GM08714 (cell line): ENCODE measurements around the gene F11R.
"Not testable (repeated sequence)": the region's sequence is repeated elsewhere in the genome, so short reads cannot be mapped to it uniquely, and the experiment has no call there.

Source experiments
- H3K4me3 ChIP-seq: fragments of 200-500 bp; sonication (Bioruptor generic); 2 replicates; pipeline ENCODE4 v1.5.1; 2014; ENCODE audit warnings: mild to moderate bottlenecking, low read length, inconsistent platforms
- ZNF274 ChIP-seq: IDR thresholded peaks from 2 replicates; pipeline ENCODE4 v1.6.1; 2012; ENCODE audit warnings: mild to moderate bottlenecking, low read depth, low read length

Gene F11R

DNA sequence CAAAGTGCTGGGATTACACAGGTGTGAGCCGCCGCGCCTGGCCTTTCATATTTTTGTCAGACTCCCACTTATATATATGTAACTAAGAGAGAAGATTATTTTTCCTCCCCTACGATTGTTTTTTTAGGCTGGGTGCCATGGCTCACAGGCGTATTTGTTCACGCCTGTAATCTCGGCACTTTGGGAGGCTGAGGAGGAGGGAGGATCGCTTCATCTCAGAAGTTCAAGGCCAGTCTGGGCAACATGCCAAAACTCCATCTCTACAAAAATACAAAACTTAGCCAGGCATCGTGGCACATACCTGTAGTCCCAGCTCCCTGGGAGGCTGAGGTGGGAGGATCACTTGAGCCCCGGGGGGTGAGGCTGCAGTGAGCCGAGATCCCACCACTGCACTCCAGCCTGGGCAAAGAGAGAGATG is 42.4 kb downstream of the F11R start:
- TF ChIP-seq ZNF274: no peak
- no peak overlapping the region for H3K4me3 ChIP-seq

GRCh38 chr1:160975026-160975425 is 45.9 kb downstream of the F11R start:
- no peak for TF ChIP-seq ZNF274
- H3K4me3 ChIP-seq: no peak overlapping the region

DNA sequence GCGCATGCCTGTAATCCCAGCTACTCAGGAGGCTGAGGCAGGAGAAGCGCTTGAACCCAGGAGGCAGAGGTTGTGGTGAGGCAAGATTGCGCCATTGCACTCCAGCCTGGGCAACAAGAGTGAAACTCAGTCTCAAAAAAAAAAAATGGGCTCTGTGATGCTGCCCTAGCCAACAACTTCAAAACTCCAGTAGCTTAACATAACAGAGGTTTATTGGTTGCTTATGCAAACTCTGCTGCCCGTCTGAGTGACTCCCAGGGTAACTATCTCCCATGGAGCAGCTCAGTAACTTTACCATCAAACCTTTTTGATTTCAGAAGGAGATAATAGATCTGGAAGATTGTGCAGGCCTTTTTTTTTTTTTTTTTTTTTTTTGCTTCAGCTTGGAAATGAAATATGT is 47.5 kb downstream of the F11R start:
- TF ChIP-seq ZNF274: no peak
- H3K4me3 ChIP-seq: no peak overlapping the region

GRCh38 chr1:160972939-160973338 is 48.0 kb downstream of the F11R start:
- no peak for TF ChIP-seq ZNF274
- no peak overlapping the region for H3K4me3 ChIP-seq

GRCh38 chr1:160971618-160972056 is 49.3 kb downstream of the F11R start:
- no peak overlapping the region for H3K4me3 ChIP-seq
- TF ChIP-seq ZNF274: no peak

- TF ChIP-seq ZNF274: no peak
- H3K4me3 ChIP-seq: no peak overlapping the region
These were observed 57.4 kb downstream of the F11R start for GRCh38 chr1:160963521-160963920.

DNA sequence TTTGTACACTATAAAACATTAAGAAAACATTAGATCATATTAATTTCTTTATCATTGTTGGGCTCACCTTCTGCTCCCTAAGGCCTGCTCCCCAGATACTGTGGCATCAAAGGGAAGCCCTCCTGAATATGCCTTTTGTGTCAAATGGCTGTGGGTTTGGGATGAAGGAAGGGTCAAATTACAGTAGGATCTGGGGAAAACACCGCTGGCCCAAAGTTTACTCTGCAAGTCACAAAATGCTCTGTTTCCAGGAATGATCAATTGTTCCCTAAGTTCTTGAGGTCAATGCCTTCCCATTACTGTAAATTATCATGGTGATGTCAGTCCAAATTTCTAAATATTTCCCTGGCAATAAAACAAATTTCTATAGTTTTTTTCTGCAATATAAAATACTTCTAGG is 59.5 kb downstream of the F11R start:
- H3K4me3 ChIP-seq: no peak overlapping the region
- TF ChIP-seq ZNF274: no peak

- H3K4me3 ChIP-seq: no peak overlapping the region
- TF ChIP-seq ZNF274: no peak
These were observed 64.0 kb downstream of the F11R start for GRCh38 chr1:160956966-160957365.

GRCh38 chr1:160954158-160955104 is 66.5 kb downstream of the F11R start, which contains the start of gene ITLN2:
ITLN2 (minus strand) TSS chr1:160954809; CDS start chr1:160954741, 68 bp downstream.
- TF ChIP-seq ZNF274: no peak
- no peak within 1 kb of the TSS for H3K4me3 ChIP-seq

DNA sequence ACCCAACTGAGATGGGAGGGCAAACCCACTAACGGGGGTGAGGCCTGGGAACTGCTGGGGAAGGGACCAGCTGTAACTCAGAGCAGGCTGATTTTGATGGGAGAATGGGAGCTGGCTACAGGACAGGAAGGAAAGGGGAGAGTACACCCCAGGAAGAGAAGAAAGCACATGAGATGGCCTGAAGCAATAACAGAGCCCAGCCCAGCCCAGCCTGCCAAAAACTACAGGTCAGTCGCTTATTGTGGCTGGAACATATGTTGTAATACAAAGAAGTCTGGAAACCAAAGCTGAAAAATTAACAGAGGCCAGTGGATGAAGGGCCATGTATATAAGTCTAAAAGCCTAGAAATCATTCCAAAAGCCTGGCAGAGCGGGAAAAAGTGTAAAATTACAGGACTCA is 67.9 kb downstream of the F11R start:
- H3K4me3 ChIP-seq: no peak overlapping the region

GRCh38 chr1:160952129-160952510 is 68.8 kb downstream of the F11R start:
- TF ChIP-seq ZNF274: no peak
- H3K4me3 ChIP-seq: no peak overlapping the region

More for the DNA sequence above, 67.9 kb downstream of the F11R start:
- no peak for TF ChIP-seq ZNF274

DNA sequence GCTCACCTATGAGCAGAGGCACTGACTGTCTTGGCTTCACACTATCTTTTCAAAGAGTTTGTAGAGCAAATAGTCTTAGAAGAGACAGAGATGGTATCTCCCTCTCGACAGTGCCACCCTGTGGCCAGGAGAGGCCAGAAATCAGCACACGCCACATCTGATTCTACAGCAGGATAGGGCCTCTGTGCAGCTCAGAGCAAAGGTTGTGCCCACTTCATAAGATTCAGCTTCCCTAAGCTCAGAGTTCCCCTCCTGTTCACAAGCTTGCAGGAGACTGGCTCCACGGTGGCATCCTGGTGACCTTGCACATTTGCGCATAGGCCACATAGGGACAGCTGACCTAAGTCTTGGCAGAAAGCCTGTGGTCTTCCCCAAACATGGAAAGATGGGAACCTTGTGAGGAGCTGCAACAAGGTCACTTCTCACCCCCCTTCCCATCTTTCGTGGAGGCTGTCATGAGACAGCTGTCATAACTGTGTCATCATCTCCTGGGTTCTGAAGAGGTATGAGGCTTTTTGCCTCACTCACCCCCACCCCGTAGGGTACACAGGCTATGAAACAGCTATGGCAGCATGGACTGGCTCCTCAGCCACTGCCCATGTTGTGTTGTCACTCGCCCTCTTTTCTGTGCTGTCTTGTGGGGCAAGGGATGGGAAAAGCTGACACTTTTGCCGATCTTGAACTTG is 69.4 kb downstream of the F11R start:
- no peak overlapping the region for H3K4me3 ChIP-seq
- TF ChIP-seq ZNF274: no peak

DNA sequence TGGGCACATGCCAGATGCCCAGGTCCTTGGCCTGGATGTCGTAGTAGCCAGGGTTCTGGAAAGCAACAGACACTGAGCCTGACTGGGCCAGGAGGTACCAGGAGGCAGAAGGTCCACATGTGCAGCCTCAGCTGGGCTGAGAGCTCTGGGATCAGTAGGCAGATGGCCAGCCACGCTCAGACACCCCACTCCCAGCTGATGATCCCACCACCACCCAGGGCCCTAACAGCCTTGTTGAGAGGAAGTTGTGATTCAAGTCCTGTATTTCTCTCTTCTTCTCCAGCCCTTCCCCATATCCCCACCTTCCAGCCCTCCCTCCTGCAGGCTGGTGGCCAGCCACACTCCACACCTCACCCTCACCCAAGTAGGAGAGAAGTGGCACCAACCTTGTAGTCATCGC is 70.3 kb downstream of the F11R start:
- no peak overlapping the region for H3K4me3 ChIP-seq
- no peak for TF ChIP-seq ZNF274

DNA sequence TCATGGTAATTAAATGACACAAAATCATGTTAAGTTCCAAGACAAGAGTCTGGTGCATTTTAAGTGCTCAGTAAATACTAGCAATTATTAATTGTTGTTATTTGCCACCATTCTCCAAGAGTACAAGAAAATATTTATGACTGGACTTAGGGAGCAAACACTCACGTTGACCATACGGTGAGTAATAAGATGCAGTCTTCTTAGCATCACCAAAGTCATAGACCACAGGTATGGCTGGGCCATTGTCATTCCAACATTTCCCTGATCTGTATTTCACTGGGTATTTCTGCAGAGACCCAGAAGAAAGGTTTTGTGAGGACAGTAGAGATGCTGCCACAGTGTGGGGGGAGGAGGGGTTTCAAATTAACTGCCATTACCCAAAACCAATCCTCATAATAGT is 71.1 kb downstream of the F11R start:
- H3K4me3 ChIP-seq: no peak overlapping the region
- TF ChIP-seq ZNF274: no peak

DNA sequence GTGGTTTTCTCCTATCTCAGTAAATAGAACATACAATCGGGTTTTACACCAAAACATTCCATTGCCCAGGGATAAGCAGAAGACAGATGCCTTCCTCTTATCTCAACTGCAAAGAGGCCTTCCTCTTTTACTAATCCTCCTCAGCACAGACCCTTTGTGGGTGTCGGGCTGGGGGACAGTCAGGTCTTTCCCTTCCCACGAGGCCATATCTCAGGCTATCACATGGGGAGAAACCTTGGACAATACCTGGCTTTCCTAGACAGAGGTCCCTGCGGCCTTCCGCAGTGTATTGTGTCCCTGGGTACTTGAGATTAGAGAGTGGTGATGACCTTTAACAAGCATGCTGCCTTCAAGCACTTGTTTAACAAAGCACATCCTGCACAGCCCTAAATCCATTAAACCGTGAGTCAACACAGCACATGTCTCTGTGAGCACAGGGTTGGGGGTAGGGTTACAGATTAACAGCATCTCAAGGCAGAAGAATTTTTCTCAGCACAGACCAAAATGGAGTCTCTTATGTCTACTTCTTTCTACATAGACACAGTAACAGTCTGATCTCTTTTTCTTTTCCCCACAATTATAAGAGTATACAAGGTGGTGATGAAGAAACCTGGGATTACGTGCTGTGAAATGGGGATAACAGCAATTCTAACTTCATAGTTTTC is 71.6 kb downstream of the F11R start:
- not testable (repeated sequence) for H3K4me3 ChIP-seq

GRCh38 chr1:160947174-160947759 is 73.7 kb downstream of the F11R start:
- H3K4me3 ChIP-seq: not testable (repeated sequence)

DNA sequence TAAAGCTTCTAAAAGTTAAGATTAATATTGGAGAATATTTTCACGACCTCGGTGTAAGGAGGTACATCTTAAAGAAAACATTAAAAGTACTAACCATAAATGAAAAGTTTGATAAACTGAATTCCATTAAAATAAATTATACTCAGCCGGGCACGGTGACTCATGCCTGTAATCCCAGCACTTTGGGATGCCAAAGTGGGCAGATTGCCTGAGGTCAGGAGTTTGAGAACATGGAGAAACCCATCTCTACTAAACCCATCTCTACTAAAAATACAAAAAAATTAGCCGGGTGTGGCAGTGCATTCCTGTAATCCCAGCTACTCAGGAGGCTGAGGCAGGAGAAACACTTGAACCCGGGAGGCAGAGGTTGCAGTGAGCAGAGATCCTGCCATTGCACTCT is 75.1 kb downstream of the F11R start:
- H3K4me3 ChIP-seq: not testable (repeated sequence)
